Measurements from ENCODE around the gene ZNF548. TPM values are rescaled to one million over a fixed set of nuclear protein-coding genes. Genes with fewer than 3 reads are reported as not detected.

Gene ZNF548
- polyA plus RNA-seq, 1 donor = 34.8 TPM

Other genes with a start within 250 kb of the ZNF548 start
- not detected for gene ZIM3, start 244.7 kb upstream of the ZNF548 start, polyA plus RNA-seq (ENCODE audit: insufficient read length)
- not detected for gene DUXA, start 222.4 kb upstream of the ZNF548 start, polyA plus RNA-seq (ENCODE audit: insufficient read length)
- 23.9 TPM for gene ZNF264, start 198.4 kb upstream of the ZNF548 start, polyA plus RNA-seq (ENCODE audit: insufficient read length)
- 5.1 TPM for gene AURKC, start 158.8 kb upstream of the ZNF548 start, polyA plus RNA-seq (ENCODE audit: insufficient read length)
- gene ZNF805, start 149.2 kb upstream of the ZNF548 start, polyA plus RNA-seq (ENCODE audit: insufficient read length) = 7.6 TPM
- 3.9 TPM for gene ZNF460, start 109.4 kb upstream of the ZNF548 start, polyA plus RNA-seq (ENCODE audit: insufficient read length)
- 10.0 TPM for gene ZNF543, start 69.4 kb upstream of the ZNF548 start, polyA plus RNA-seq (ENCODE audit: insufficient read length)
- gene ZNF304, start 38.6 kb upstream of the ZNF548 start, polyA plus RNA-seq (ENCODE audit: insufficient read length) = 20.0 TPM
- gene TRAPPC2B, start 26.3 kb upstream of the ZNF548 start, polyA plus RNA-seq (ENCODE audit: insufficient read length) = 14.6 TPM
- 7.3 TPM for gene ZNF547, start 26.3 kb upstream of the ZNF548 start, polyA plus RNA-seq (ENCODE audit: insufficient read length)
- gene ZNF17, start 21.3 kb downstream of the ZNF548 start, polyA plus RNA-seq (ENCODE audit: insufficient read length) = 17.7 TPM
- 15.2 TPM for gene ZNF749, start 45.5 kb downstream of the ZNF548 start, polyA plus RNA-seq (ENCODE audit: insufficient read length)
- 7.6 TPM for gene VN1R1, start 67.3 kb downstream of the ZNF548 start, polyA plus RNA-seq (ENCODE audit: insufficient read length)
- gene ZNF772, start 87.7 kb downstream of the ZNF548 start, polyA plus RNA-seq (ENCODE audit: insufficient read length) = 27.2 TPM
- 26.3 TPM for gene ZNF419, start 97.9 kb downstream of the ZNF548 start, polyA plus RNA-seq (ENCODE audit: insufficient read length)
- gene ZNF773, start 110.1 kb downstream of the ZNF548 start, polyA plus RNA-seq (ENCODE audit: insufficient read length) = 16.6 TPM
- gene ZNF549, start 137.5 kb downstream of the ZNF548 start, polyA plus RNA-seq (ENCODE audit: insufficient read length) = 20.9 TPM
- gene ZNF550, start 170.0 kb downstream of the ZNF548 start, polyA plus RNA-seq (ENCODE audit: insufficient read length) = 22.9 TPM
- 9.3 TPM for gene ZNF416, start 189.1 kb downstream of the ZNF548 start, polyA plus RNA-seq (ENCODE audit: insufficient read length)
- gene ZIK1, start 194.3 kb downstream of the ZNF548 start, polyA plus RNA-seq (ENCODE audit: insufficient read length) = 24.8 TPM
- 7.2 TPM for gene ZNF530, start 210.0 kb downstream of the ZNF548 start, polyA plus RNA-seq (ENCODE audit: insufficient read length)
- gene ZNF134, start 224.4 kb downstream of the ZNF548 start, polyA plus RNA-seq (ENCODE audit: insufficient read length) = 31.3 TPM
- gene ZNF211, start 243.3 kb downstream of the ZNF548 start, polyA plus RNA-seq (ENCODE audit: insufficient read length) = 48.8 TPM